Brain microvascular endothelial cell (primary cell): Measurements from ENCODE around the gene ACSL6.

Source experiments
- DNase-seq: peaks from one replicate; pipeline ENCODE4 v3.0.0-alpha.2; 2020
- H3K27ac ChIP-seq: fragments of 250-450 bp; sonication (Bioruptor Pico); 2 replicates; pipeline ENCODE4 v1.5.1; 2020; ENCODE audit warnings: mild to moderate bottlenecking, moderate library complexity
- H3K27me3 ChIP-seq: fragments of 250-450 bp; sonication (Bioruptor Pico); replicated peaks from 2 replicates; pipeline ENCODE4 v1.5.1; 2020; ENCODE audit warnings: mild to moderate bottlenecking
- H3K36me3 ChIP-seq: fragments of 250-450 bp; sonication (Bioruptor Pico); replicated peaks from 2 replicates; pipeline ENCODE4 v1.5.1; 2020; ENCODE audit warnings: mild to moderate bottlenecking
- H3K4me3 ChIP-seq: 2 replicates; pipeline ENCODE4 v1.5.1; 2011; ENCODE audit warnings: low read depth, mild to moderate bottlenecking, control low read depth, low read length, moderate library complexity
- in situ Hi-C: cut with HindIII; loops from 2 replicates; pipeline ENCODE4 v1.10.0; 2017; ENCODE audit warnings: low sequenced_read_pairs, low pct_ligation_motif_present
- TF ChIP-seq, protein P1 (sequence below): IDR thresholded peaks from 2 replicates; pipeline ENCODE4 v1.5.1; 2011; ENCODE audit warnings: low read depth, mild to moderate bottlenecking, moderate library complexity, low read length, control low read depth, inconsistent platforms; ENCODE audit errors: missing control alignments

Gene ACSL6

DNA sequence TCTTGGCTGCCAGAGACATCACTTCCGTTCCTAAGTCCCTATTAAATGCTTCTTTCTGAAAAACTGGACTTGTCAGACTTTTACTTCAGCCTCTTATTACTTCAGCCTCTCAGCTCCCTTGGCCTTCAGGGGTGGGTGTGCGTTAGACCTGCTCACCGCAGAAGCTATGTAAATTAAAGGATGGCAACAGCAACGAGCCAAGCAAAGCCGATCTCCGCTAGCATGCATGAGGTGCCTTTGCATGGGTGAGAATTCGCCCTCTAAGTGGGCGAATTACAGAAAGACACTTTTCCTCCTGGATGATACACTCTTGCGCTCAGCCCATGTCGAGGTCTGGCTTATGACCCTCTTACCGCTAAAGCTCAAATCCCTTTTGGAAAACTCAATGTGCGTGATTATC lies 38.1 kb upstream of the ACSL6 start:
- no peak for DNase-seq
- TF ChIP-seq, protein P1, sequence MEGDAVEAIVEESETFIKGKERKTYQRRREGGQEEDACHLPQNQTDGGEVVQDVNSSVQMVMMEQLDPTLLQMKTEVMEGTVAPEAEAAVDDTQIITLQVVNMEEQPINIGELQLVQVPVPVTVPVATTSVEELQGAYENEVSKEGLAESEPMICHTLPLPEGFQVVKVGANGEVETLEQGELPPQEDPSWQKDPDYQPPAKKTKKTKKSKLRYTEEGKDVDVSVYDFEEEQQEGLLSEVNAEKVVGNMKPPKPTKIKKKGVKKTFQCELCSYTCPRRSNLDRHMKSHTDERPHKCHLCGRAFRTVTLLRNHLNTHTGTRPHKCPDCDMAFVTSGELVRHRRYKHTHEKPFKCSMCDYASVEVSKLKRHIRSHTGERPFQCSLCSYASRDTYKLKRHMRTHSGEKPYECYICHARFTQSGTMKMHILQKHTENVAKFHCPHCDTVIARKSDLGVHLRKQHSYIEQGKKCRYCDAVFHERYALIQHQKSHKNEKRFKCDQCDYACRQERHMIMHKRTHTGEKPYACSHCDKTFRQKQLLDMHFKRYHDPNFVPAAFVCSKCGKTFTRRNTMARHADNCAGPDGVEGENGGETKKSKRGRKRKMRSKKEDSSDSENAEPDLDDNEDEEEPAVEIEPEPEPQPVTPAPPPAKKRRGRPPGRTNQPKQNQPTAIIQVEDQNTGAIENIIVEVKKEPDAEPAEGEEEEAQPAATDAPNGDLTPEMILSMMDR = no peak
- no peaks in the 10 kb centered on the region for H3K36me3 ChIP-seq
- no peak overlapping the region for H3K4me3 ChIP-seq
- no peak overlapping the region for H3K27ac ChIP-seq
- no peaks in the 10 kb centered on the region for H3K27me3 ChIP-seq
- in situ Hi-C loops = no loop called here

DNA sequence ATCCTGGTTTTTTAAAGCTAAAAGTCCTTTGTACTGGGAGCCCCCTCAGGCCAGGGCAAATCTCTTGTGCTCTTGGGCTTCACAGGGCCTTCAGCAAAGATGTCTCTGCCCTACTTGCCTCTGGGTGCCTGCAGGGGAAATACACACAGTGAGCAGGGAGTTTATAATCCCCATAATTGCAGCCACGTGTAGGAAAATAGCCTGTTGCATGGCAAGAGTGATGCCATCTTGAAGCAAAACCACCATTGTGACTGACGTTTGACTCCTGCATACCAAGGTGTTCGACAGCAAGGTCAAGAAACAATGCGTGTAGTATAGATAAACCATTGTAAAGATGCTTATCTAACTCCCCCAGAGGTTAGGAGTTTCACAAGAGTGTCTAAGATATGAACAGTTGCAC lies 37.6 kb upstream of the ACSL6 start:
- no peak for DNase-seq
- Histone ChIP-seq H3K27ac (no peak overlapping the region), H3K27me3 (no peaks in the 10 kb centered on the region), H3K4me3 (no peak overlapping the region), H3K36me3 (no peaks in the 10 kb centered on the region)
- TF ChIP-seq, protein P1 = no peak
- in situ Hi-C loops = no loop called here

DNA sequence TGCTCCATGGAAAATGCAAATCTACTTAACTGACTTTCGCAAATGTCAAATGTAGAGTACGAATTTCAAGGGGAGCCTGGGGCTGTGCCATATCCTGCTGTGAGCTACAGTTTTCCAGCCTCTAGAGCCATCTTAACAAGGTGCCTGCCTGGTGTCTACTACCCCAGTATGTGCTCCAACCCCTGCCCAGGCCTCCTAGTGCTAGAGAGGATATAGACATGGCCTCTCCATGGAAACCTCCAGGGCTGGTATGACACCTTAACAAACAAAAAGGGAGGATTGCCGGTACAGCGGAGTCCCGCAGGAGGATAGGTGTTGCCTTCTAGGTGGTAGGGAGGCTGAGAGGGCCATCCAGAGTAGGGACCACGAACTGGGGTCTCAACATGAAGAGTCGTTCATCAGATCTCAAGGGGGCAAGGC lies 35.4 kb upstream of the ACSL6 start:
- TF ChIP-seq, protein P1 = no peak
- Histone ChIP-seq H3K36me3 (no peaks in the 10 kb centered on the region), H3K27me3 (no peaks in the 10 kb centered on the region), H3K27ac (no peak overlapping the region), H3K4me3 (no peak overlapping the region)
- DNase-seq = no peak
- in situ Hi-C loops = no loop called here

DNA sequence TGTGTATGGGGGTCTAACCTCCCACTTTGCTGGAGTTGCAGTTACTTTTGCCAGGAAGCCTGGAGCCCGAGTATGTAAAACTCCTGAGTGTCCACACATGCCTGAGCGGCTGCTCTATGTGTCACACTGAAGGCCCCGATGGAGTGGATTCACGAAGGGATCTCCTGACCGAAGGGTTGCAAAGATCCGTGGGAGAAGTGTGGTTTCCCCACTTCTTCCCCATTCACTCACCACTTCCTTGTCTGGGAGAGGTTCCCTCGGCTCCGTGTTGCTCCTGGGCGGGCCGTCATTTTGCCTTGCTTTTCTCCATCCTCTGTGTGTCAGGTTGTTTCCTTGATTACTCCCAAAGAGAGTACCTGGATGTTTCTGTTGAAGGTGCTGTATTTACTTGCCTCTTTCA lies 32.7 kb upstream of the ACSL6 start:
- no peaks in the 10 kb centered on the region for H3K27me3 ChIP-seq
- no peak for DNase-seq
- TF ChIP-seq, protein P1 = no peak
- no peak overlapping the region for H3K4me3 ChIP-seq
- H3K36me3 ChIP-seq = no peaks in the 10 kb centered on the region
- in situ Hi-C loops = no loop called here
- no peak overlapping the region for H3K27ac ChIP-seq

DNA sequence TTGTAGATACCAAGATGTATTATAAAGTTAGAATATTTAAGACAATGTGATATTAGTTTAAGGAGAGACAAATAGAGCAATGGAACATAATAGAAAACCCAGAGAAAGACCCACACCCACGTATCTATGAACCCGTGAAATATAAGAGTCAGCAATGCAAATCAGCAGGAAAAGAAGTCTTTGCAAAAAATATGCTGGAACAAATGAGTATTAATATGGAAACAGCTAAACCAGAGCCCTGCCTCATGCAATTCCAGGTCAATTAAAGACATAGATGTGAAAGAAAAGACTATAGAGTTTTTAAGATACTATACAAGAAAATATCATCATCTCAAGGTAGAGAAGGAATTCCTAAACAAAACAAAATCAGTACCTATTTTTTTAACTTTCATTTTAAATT lies 25.9 kb upstream of the ACSL6 start:
- Histone ChIP-seq H3K36me3 (no peaks in the 10 kb centered on the region), H3K4me3 (no peak overlapping the region), H3K27ac (no peak overlapping the region), H3K27me3 (no peaks in the 10 kb centered on the region)
- in situ Hi-C loops = no loop called here
- TF ChIP-seq, protein P1 = no peak
- DNase-seq = no peak

DNA sequence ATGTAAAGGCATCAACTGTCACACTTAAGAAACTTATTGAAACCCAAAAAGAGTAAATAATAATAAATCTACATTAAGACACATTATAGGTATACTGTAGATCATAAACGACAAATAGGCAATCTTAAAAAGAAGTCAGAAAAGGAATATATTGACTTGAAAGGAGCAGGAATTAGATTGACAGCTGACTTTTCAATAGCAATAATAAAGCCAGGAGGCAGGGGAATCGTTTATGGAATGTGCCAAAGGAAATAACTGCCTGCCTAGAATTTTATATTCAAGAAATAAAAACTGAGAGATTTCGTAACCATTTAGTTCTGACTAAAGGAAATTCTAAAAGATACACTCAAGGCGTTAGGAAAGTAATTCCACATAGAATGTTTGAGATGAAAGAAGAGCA lies 21.7 kb upstream of the ACSL6 start:
- no peak overlapping the region for H3K27ac ChIP-seq
- H3K36me3 ChIP-seq = no peaks in the 10 kb centered on the region
- in situ Hi-C loops = no loop called here
- no peak overlapping the region for H3K4me3 ChIP-seq
- H3K27me3 ChIP-seq = no peaks in the 10 kb centered on the region
- TF ChIP-seq, protein P1 = no peak
- no peak for DNase-seq
